ENCODE data around the gene WDR75.
A peak's percentile ranks its signal among the peaks of the same experiment; 100 is the strongest.
"Not testable (repeated sequence)": the region's sequence is repeated elsewhere in the genome, so short reads cannot be mapped to it uniquely, and the experiment has no call there.

WDR75 gene

DNA sequence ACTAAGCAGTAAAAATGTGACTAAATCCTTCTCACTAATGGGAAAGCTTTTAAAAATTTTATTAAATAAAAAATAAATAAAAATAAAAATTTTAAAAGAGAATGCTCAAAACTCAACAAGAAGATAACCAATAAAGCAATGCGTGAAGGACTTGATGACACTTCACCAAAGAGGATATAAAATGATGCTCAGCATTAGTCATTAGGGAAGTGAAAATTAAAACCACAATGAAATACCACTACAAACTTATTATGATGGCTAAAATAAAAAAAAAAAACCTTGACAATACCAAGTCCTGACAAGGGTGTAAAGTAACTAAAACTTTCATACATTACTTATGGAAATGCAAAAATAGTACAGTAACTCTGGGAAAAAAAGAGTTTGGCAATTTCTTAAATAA lies 3.3 kb upstream of the WDR75 start:
- H3K4me3 ChIP-seq: no peak overlapping the region
- no peak overlapping the region for H3K27ac ChIP-seq

DNA sequence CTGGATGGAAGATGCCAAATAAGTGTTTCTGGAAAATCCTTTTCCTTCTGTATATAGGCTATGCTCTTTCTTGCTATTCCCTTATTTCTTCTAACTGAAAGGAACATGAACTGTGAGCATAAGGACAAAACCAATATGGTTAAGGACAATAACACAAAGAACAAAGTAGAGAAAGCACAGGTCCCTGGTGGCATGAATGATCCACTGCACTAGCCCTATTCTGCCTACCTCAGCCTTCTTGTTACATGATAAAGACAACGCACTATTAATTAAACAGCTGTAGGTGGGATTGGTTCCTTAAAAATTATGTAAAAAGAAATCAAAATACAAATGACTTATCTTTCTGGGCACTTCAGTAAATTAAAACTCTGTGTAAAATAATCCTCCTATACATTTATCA lies 1.9 kb upstream of the WDR75 start:
- H3K4me3 ChIP-seq: no peak overlapping the region
- H3K27ac ChIP-seq: no peak overlapping the region

DNA sequence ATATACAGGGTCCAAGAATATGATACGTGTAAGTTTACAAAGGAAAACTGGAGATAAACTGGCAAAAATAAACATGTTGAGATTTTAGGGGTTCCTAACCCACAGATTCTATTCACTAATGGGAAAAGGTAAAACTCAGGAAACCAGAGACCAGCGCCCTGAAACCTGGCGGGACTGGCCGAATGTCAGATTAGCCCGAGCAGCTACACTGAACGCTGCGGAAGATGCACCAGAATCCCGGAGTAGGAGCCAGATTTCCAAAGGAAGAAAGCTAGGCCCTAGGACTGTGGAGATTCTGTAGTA lies 679 bp upstream of the WDR75 start:
- H3K4me3 ChIP-seq: peak overlapping the region; percentile 71 to 96 (median 80)
- H3K27ac ChIP-seq: peak overlapping the region; percentile 34 to 96 (median 88)

DNA sequence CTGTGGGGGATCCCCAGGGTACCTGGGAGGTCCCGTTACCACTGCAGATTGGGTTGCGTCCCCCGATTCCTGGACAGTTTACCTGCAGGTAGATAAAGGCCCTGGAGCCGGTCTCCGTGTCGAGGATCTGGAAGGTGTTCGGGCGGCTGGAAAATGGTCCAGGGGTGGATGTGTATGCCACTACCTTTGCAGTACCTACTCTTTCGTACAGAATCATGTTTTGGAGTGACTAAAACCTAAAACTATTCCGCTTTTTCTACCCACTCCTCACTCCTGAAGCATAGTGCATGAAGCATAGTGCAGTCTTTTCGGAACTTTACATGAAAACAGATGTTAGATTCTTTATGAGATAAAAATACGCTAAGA lies 418 bp downstream of the WDR75 start:
- Histone ChIP-seq H3K27ac (peak overlapping the region; percentile 23 to 96 (median 88)), H3K4me3 (peak overlapping the region; percentile 71 to 96 (median 80))

DNA sequence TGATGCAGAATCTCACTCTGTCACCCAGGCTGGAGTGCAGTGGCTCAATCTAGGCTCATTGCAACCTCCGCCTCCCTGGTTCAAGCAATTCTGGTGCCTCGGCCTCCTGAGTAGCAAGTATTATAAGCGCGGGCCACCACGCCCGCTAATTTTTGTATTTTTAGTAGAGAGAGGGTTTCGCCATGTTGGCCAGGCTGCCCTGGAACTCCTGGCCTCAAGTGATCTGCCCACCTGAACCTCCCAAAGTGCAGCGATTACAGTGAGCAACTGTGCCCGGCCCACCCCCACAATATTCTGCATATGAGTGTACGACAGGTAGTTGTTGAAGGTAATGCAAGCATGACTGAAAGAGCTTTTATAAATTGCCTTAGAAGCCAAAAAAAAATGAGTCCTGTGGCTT lies 1.2 kb downstream of the WDR75 start:
- Histone ChIP-seq H3K4me3 (peak overlapping the region in 2 of 7 experiments; percentile 1 to 79), H3K27ac (no peak overlapping the region)

DNA sequence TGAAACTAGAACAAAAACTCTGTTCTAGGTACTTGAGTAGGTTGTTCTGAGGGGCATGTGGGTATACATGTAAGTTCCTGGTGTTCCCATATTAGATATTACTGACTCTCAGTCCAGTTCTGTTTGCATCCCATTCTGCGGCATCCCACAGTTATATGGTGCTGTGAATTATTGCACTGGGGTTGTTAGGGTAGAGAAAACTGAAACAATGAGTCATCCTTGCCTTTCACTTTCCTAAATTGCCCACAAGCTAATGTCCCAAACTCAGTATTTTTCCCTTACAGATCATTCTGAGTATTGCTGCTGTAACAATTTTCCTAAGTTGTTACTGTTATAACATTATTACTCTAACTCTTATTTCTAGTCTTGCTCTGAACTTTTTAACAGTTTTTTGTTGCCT lies 3.0 kb downstream of the WDR75 start:
- no peak overlapping the region for H3K27ac ChIP-seq
- H3K4me3 ChIP-seq: no peak overlapping the region

DNA sequence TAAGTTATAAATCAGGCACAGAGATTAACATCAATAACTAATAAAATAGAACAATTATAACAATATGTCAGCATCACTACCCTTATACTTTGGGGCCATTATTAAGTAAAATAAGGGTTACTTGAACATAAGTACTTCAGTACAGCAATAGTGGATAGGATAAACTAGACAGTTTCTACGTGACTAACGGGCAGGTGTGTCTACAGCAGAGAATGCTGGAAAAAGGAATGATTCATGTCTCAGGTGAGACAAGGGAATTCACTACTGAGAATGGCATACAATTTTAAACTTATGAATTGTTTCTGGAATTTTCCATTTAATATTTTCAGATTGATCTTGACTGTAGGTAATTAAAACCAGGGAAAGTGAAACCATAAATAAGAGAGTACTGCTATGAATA lies 5.5 kb downstream of the WDR75 start:
- Histone ChIP-seq H3K4me3 (no peak overlapping the region), H3K27ac (no peak overlapping the region)

DNA sequence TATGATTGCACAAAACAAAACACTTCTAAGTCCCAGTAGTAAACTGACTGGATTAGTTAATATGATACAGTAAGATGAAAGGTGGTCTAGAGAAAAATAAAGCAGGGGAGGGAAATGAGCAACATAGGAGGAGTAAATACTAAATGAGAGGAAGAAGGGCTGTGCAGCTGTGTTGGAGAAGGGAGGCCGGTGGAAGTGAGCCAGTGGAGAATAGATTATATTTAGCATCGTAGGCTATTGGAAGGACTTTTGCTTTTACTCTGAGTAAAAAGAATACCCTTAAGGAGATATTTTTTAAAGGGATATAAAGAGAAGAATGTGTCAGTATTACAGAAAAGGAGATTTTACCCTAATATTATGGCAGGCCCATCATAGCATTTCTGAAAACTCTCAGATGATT lies 12.7 kb downstream of the WDR75 start:
- Histone ChIP-seq H3K4me3 (no peak overlapping the region), H3K27ac (no peak overlapping the region)

DNA sequence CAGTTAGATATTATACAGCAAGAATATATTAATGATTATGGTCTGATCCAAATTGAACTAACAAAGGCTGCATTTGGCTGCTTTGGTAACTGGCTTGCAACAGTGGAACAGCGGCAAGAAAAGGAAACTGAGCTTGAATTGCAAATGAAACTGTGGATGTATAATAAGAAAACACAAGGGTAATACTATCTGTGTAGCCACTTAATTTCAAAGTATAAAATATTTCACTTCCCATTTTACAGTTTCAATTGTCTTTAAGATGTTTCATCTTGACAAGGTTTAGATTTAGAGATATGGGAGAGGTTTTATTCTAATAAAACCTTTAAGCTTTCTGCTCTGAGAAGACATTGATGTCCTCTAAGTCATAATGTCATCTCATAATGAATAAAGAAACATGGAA lies 23.8 kb downstream of the WDR75 start:
- no peak overlapping the region for H3K27ac ChIP-seq
- H3K4me3 ChIP-seq: no peak overlapping the region

DNA sequence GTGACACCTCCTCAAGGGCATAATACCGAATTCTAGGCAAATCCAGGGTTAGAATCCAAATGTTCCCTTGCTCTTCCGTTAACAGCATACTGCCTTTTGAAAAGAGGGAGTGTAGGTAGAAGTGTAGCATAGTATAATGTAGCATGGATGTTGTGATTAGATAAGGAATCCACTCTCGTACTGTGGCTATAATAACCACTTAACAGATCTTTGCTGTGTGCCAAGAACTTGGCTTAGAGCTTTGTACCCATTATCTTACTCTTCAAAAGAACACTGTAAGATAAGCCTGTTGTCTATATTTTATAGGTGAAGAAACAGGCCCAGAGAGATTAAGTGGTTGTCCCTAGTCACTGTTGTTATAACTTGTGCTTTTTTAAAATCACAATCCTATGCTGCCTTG lies 24.2 kb downstream of the WDR75 start:
- no peak overlapping the region for H3K4me3 ChIP-seq
- no peak overlapping the region for H3K27ac ChIP-seq

DNA sequence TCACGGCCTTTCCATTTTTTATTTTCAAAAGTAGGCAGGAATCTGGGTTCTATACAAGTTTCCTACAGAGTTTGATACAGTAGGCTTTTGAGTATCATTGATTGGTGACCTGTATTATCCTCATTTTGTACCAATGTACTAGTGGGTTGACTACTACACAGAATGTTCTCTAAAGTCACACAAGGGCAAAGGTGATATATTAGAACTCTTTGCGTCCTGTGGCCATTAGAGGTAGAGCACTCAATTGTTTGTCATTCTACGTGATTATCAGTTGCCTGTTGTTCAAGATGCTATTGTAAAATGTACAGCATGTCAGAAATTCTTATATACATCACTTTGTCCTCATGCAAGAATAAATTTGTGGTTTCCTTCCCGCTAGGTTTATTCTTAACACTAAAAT lies 24.8 kb downstream of the WDR75 start:
- Histone ChIP-seq H3K4me3 (no peak overlapping the region), H3K27ac (no peak overlapping the region)

DNA sequence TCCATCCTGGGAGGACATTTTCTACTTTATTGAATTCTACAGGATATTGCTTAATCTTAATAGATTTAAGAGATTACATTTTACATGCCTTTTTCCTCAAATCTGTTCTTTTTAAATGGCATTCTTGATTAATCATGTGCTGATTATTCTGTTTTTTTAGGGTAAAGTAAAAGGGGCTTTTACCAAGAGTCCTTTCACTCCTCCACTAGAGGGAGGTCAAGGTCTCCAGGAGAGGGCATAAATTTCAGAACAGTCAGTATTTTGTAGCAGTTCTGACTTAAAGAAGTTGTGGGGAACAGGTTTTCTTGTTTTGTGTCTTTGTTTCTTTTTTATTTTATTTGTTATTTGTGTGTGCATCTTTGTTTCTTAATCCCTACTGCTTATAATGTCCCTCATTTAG lies 25.4 kb downstream of the WDR75 start:
- no peak overlapping the region for H3K4me3 ChIP-seq
- H3K27ac ChIP-seq: no peak overlapping the region

DNA sequence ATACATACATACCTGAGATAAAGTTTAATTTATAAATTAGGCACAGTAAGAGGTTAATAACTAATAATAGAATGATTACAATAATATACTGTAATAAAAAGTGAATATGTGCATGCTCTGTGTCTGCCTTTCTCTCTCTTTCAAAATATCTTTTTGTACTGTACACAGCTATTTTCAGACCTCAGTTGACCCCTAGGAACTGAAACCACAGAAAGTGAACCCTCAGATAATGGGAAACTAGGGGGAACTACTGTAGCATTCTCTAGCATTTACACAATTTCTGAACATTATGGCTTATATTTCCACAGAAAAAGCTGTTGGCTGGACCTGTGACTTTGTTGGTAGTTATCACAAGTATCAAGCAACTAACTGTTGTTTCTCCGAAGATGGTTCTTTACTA lies 25.9 kb downstream of the WDR75 start:
- no peak overlapping the region for H3K27ac ChIP-seq
- H3K4me3 ChIP-seq: no peak overlapping the region

DNA sequence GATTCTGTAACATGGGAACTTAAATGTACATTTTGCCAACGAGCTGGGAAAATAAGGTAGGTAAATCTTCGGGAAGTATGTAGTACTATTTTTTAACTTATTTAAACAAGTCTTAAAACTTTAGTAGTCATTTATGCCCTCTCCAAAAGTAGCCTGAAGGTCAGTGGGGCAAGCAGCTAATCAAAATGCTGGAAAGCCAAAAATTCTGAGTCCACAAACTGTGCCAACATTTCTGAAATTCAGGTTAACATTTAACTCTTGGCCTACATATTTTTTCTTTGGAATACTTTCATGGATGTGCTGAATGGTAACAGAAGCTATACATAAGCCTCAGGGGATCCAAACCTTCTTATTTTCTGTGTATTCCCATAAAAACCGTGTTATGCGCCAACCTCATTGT lies 26.3 kb downstream of the WDR75 start:
- Histone ChIP-seq H3K4me3 (no peak overlapping the region), H3K27ac (no peak overlapping the region)

DNA sequence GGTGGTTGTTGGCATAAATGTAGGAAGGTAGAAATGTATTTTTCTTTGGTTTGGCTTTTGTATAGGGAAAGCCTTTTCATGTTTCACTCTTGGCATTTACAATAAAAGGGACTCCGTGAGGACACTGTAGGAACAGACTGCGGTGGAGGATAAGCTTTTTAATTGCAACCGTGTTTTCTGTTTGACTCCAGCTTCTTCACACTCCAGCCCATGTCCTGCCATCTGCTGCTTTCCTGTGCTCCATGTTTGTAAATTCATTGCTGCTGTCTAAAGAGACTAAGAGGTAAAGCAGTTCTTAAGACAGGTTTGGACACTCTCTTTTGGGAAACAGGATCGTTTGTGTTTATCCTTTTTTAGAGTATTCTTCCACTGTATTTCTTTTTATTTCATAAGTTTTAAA lies 33.3 kb downstream of the WDR75 start:
- Histone ChIP-seq H3K4me3 (no peak overlapping the region), H3K27ac (no peak overlapping the region)

DNA sequence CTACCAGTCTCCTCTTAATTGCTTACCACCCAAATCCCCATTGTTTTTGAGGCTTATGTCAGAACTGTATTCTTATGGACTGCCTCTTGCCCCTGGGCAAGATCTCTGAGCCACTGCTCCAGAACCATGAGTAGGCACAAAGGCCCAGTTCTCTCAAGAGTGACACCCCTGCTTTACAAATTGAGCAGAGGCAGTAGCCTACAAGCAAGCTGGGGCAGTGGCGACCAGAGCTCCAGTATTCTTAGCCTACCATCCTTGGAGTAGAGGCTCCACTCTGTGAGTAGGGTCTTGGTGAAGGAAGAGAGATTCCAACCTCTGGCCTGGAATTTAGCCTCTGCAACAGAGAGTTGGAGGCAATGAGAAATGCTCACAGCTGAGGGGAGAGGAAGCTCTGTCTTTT lies 36.5 kb downstream of the WDR75 start:
- H3K4me3 ChIP-seq: no peak overlapping the region
- no peak overlapping the region for H3K27ac ChIP-seq

DNA sequence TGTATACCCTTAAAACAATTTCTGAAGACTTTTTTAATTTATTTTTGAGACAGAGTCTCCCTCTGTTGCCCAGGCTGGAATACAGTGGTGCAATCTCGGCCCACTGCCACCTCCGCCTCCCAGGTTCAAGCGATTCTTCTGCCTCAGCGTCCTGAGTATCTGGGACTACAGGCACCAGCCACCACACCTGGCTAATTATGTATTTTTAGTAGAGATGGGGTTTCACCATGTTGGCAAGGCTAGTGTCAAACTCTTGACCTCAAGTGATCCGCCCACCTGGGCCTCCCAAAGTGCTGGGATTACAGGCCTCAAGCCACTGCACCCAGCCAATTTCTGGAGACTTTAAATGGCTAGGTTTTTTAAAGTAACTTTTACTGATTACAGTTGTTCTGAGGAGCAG lies 37.0 kb downstream of the WDR75 start:
- not testable (repeated sequence) for H3K27ac ChIP-seq

DNA sequence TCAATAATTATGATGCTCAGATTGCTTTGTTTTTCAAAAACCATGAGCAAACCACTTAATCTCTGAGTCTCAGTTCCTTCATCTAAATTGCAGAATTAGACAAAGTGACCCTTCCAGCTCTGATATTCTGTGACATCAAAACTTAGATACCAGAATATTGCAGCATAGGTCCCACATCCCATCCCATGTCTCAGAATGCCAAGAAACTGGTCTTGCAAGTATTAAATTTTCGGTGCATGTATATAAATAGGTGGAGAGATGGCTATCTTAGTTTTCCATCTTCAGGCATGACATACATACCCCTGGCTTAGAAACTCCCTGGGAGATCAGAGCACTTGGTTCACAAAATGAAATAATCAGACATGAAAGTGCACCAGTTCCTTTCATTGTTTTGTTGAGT lies 39.8 kb downstream of the WDR75 start:
- Histone ChIP-seq H3K27ac (no peak overlapping the region), H3K4me3 (no peak overlapping the region)

More for the DNA sequence above, 37.0 kb downstream of the WDR75 start:
- not testable (repeated sequence) for H3K4me3 ChIP-seq

DNA sequence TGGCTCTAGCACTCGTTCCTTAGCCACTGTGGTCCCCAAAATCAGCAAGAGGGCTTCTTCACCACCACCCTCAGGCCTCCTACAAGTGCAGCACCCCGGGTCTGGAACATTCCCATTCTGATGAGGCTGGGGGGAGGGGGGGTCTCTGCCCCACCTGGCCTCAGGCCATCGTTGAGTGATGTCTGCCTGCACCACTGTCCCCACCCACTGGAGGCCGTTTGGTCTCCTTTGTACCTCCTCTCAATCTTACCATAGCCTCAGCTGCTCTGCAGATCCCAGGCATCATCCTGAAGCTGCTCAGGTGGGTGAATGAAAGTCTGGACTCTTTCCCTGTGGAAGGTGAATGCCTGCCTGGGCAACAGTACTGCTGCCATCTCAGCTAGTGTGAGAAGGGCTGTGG lies 42.3 kb downstream of the WDR75 start:
- Histone ChIP-seq H3K27ac (no peak overlapping the region), H3K4me3 (no peak overlapping the region)

DNA sequence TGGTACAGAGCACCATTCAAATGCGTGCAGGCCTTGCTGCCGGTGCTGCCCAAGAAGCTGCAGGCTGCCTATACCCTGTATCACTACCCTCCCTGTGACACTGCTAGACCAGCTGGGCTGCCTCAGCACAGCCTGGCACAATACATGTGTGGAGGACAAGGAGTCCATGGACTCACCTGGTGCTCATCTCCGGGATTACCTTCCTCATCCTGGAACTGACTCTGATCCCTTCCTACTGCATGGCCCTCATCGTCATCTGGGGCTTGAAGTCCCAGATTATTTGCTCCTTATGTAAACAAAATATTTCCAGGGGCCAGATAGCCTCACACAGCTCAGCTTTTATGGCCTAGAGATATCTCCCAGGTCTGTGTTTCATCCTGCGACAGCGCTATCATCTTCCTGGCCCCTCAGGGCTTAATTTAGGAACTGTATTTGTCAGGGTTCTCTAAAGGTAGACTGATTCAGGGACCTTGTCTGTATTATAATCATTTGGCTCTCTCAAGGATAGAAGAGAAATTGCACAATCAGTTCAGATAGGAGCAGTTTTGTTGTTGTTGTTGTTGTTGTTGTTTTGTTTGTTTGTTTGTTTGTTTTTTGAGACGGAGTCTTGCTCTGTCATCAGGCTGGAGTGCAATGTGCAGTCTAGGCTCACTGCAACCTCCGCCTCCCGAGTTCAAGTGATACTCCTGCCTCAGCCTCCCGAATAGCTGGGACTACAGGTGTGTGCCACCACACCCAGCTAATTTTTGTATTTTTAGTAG lies 42.9 kb downstream of the WDR75 start:
- H3K4me3 ChIP-seq: no peak overlapping the region
- no peak overlapping the region for H3K27ac ChIP-seq

DNA sequence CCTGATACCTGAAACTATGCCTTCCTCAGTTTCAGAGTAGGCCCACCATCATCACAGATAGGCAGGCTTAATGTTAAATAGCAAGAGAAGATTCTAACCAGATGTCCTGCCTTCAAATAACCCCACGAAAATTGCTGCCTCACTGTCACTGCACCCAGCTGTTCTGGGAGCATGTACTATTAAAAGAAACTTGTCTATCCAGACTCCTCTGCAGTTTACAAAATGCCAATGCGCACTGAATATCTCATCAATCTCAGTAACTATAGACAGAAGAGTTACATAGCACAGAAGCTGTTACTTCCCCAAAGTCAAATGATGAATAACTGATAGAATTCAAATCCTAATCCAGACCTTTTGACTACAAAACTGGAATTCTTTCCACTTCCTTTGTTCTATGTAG lies 43.9 kb downstream of the WDR75 start:
- Histone ChIP-seq H3K4me3 (no peak overlapping the region), H3K27ac (no peak overlapping the region)

DNA sequence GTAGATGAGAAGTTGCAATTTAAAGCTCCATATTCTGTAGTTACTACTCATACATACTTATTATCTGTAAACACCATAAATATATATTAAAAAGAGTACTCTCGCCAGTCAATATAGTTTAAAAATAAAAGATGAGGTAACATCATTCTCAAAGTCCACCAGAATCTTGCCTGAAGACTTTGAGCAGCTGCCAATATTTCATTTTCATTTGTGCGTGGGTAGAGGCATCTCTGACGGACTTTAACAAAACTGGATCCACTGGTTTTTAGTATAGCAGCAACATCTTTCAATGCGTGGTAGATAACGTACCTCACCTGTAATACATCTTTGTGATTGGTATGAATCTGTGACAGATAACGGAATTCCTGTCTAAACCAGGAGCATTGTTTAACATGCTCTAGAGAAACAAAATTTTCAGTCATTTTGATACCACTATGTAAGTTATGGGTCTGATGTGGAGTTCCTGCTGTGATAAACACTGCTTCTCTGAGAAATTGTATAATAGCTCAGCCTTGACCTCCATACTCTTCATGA lies 45.0 kb downstream of the WDR75 start:
- Histone ChIP-seq H3K27ac (no peak overlapping the region), H3K4me3 (no peak overlapping the region)

Measured in skin epidermis (tissue), 12 donors.